Fibroblast of peridontal ligament (primary cell): ENCODE data around the gene GPR84.

ENCODE experiments used
- DNase-seq: peaks from one replicate; pipeline ENCODE4 v3.0.0-alpha.2; 2010; ENCODE audit errors: extremely low read depth

The GPR84 gene

DNA sequence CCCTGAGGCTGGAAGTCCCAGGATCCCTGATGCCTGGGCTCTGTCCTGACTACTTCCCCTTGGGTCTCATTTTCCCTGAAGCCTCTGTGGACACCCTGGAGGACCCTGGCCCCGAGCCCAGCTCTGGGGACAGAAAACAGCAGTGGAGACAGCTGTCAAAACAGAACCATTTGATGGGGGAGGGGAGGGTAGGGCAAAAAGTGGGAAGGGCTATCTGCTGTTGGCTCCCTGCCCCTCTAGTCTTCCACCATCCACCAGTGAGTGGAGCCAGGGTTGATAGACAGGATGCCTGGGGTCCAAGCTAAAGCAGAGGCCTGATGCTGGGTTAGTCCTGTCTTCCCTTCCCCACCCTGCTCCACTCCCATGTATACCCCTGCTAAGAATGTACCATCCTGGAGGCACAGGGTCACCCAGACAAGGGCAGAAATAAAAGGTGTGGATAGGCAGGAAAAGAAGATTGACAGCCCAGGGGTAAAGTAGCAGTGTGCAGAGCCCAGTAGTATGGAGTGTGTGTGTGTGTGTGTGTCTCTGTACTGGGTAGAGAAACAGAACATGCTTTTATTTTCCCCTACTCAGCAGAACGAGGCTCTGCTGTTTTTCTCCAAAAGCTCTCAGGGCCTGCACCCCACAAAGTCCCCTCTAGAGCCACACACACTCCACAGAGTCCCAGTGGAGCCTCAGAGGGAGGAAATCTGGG is 10.4 kb upstream of the GPR84 start:
- no peak for DNase-seq

GRCh38 chr12:54373649-54374561 is 9.6 kb upstream of the GPR84 start:
- no peak for DNase-seq

DNA sequence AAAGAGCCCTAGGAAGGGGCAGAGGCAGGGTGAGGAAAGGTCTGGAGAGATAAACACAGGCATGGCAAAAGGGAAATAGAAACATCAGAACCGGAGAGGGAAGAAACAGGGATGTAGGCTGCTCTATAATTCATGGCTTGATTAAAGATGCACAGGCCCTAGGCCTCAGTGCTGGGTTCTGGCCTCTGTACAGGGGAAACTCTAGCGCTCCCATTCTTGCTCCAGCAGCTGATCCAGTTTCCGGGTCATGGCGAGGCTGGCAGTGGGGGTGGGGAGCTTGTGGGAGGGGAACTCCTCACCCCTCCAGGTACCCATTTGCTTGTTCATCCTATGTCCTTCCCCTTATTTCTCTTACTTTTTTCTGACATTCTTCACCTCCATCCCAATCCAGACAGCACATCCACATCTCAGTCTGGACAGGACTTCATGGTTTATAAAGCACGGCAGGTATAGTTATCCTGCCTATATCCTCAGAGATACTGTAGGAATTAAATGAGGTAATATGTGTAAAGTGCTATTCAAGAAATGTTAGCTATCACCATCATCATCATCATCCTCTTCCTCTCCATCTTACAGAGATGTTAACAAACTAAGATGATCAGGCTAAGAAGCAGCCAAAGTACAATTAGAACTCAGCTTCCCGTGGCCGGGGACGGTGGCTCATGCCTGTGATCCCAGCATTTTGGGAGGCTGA is 8.0 kb upstream of the GPR84 start:
- DNase-seq = no peak

GRCh38 chr12:54371328-54372112 is 7.2 kb upstream of the GPR84 start:
- DNase-seq = peak; percentile 31

GRCh38 chr12:54370171-54370730 is 6.0 kb upstream of the GPR84 start:
- DNase-seq = peak; percentile 76

DNA sequence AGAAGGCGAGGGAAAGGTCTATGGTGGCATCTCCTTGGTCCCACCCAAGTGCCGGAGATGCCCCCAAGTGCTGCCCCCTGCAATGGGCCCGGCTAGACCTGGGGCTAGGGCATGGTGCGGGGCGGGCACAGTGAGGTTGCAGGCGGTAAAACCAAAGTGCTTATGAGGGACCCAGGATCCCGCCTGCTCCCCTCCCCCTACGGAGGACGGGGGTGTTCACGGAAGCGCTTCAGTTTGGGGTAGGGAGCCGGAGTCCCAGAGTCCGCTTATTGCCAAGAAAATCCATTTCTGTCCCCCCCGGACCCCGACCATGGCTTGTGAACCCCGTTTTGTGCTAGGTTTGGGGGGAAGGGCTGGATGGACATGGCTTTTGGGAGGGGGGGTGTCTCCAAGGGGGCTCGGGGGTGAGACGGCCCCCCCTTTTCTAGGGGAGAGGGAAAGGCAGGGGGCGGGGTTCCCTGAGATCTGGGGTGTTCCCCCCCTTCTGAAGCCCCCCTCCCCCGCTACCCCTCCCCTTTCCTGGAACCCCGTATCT is 5.4 kb upstream of the GPR84 start:
- no peak for DNase-seq

- peak; percentile 92 for DNase-seq
Observed at GRCh38 chr12:54368709-54369596, 4.7 kb upstream of the GPR84 start.

DNA sequence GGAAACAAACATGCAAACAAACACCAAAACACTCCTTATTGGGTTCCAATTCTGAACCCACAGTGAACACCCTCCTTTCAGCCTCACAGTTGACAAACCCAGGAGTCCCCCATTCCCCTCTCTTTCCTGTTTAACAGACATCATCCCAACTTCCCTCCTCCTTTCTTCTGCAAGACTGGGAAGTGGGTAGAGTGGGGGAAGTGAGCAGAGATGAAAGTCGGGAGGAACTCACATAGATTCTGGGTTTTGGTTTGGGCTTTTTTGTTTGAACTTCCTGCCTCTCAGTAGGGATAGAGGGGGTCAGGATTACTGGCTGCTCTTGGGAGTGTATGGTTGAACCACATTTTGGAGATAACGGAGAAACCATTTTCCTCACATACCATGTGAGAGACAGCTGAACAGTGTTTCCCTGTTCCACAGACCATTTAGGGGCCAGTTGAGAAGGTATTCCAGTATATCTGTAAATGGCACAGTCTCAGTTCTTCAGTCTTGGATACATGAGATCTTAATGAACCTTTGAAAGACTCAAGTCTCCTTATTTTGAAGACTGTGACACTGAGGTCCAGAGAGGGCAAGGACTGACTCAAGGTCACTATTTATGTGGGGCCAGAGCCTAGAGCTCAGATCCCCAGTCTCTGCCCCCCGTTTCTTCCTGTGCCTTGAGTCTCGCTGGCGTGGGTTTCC is 3.9 kb upstream of the GPR84 start:
- no peak for DNase-seq

DNA sequence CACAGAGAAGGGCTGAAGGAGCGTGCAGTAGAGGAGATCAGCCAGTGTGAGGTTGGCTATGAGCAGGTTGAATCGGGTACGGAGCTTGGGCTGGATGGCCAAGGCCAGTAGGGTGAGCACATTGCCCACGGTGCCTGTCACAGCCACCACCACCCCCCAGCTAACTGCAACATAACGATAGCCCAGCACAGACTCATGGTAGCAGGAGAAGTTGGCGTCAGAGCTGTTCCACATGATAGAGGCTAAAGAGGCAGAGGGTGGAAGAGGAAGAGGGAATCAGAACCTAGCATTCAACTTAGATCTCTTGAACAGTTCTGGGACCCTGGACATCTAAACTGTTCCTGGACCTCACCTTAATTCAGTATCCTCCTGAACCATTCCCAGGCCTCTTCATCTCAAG is 668 bp downstream of the GPR84 start:
- DNase-seq = no peak

- no peak for DNase-seq
Observed at GRCh38 chr12:54363047-54363446, 1.2 kb downstream of the GPR84 start.

- peak; percentile 80 for DNase-seq
Observed at GRCh38 chr12:54360717-54361456, 3.4 kb downstream of the GPR84 start.

DNA sequence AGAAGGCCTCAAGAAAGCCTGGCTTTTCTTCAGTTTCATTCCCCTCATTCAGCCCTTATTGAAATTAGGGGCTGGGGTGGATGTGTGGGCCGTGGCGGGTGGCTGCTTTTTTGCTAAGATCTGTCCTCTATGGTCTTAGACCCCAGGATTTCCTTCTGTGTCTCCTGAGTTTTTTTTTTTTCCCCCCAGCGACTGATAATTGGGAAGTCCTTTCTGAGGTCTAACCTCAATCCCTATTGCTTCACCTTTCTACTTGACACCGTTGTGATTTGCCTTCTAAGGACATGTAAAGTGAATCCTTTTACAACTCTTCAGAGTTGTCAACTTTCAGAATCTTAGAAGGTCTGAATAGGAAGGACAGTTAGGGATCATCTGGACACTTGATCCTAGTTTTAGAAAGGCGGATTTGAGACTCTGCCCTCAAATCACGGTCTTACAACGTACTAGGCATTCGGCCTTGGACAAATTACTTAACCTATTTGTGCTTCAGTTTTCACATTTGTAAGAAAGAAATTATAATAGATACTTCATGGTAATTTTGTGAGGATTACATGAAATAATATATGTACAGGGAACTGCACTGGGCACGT is 4.4 kb downstream of the GPR84 start:
- no peak for DNase-seq

- peak; percentile 100 for DNase-seq
Observed at GRCh38 chr12:54358945-54359761, 5.1 kb downstream of the GPR84 start.

- peak; percentile 25 for DNase-seq
Observed at GRCh38 chr12:54358191-54358944, 5.9 kb downstream of the GPR84 start.

- DNase-seq = no peak
Observed at GRCh38 chr12:54357506-54358190, 6.6 kb downstream of the GPR84 start.

- DNase-seq = no peak
Observed at GRCh38 chr12:54356951-54357356, 7.3 kb downstream of the GPR84 start.
